Measurements from ENCODE around the gene PNKD. TPM values are rescaled to one million over a fixed set of nuclear protein-coding genes. Genes with fewer than 3 reads are reported as not detected.

Gene PNKD
- total RNA-seq, 1 donor from 2014 or later = 40.3 TPM

DNA sequence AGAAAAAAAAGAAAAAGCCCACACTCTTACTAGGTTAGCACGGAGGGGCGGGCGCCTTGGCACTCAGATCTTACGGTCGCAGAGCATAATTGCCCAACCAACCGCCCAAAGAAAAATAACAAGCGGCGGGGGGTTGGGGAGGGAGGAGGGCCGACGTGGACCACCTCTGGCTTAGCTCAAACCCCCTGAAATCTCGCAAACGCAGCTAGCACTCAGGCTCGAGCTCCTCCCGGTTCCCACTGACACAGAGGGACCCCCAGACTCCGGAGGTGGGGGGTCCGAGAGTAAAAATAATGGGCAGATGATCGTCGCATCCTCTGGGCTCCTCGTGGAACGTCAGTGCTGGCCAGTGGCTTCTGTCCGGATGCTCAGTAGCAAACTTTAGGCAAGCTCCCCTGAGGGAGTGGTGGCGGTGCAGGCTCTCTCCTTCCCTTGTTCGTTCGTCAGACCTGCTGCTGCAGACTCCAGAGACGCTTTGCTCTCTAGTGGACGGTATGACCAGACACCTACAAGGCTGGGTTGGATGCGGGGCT is 98.4 kb downstream of the PNKD start:
- DNase-seq (ENCODE audit: low read depth, low spot score) = no peak

DNA sequence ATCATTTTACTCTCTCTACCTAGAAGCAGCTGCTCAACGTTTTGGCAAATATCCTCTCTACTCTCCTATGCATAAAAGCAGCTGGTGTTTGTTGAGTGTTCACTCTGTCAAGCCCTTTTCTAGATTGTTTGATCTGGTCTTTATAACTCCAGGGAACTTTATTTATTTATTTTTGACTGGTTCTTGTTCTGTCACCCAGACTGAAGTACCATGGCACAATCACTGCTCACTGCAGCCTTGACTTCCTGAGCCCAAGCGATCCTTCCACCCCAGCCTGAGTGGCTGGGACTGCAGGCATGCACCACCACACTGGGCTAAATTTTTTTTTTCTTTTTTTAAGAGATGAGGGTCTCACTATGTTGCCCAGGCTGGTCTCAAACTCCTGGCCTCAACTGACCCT is 99.0 kb downstream of the PNKD start:
- no peak overlapping the region for H3K27ac Mint-ChIP-seq (ENCODE audit: unreplicated experiment)
- H3K4me1 Mint-ChIP-seq = no peaks in the 10 kb centered on the region
- no peak for DNase-seq (ENCODE audit: low read depth, low spot score)
- no peaks in the 10 kb centered on the region for H3K36me3 Mint-ChIP-seq (ENCODE audit: low read depth)
- TF ChIP-seq, protein P1, sequence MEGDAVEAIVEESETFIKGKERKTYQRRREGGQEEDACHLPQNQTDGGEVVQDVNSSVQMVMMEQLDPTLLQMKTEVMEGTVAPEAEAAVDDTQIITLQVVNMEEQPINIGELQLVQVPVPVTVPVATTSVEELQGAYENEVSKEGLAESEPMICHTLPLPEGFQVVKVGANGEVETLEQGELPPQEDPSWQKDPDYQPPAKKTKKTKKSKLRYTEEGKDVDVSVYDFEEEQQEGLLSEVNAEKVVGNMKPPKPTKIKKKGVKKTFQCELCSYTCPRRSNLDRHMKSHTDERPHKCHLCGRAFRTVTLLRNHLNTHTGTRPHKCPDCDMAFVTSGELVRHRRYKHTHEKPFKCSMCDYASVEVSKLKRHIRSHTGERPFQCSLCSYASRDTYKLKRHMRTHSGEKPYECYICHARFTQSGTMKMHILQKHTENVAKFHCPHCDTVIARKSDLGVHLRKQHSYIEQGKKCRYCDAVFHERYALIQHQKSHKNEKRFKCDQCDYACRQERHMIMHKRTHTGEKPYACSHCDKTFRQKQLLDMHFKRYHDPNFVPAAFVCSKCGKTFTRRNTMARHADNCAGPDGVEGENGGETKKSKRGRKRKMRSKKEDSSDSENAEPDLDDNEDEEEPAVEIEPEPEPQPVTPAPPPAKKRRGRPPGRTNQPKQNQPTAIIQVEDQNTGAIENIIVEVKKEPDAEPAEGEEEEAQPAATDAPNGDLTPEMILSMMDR (conservative IDR thresholded peaks at IDR 0.05) = no peak
- H3K4me3 Mint-ChIP-seq = peak overlapping the region; percentile 44
- H3K9me3 Mint-ChIP-seq = no peaks in the 10 kb centered on the region
- no peaks in the 10 kb centered on the region for H3K27me3 Mint-ChIP-seq (ENCODE audit: low read depth)

More for the DNA sequence above, 98.4 kb downstream of the PNKD start:
- no peaks in the 10 kb centered on the region for H3K4me1 Mint-ChIP-seq
- peak overlapping the region; percentile 59 for H3K4me3 Mint-ChIP-seq
- no peaks in the 10 kb centered on the region for H3K27me3 Mint-ChIP-seq (ENCODE audit: low read depth)
- H3K9me3 Mint-ChIP-seq = no peaks in the 10 kb centered on the region
- no peak overlapping the region for H3K27ac Mint-ChIP-seq (ENCODE audit: unreplicated experiment)
- TF ChIP-seq, protein P1 (conservative IDR thresholded peaks at IDR 0.05) = no peak
- H3K36me3 Mint-ChIP-seq (ENCODE audit: low read depth) = no peaks in the 10 kb centered on the region

GRCh38 chr2:218370410-218371063 is 100.2 kb downstream of the PNKD start:
- DNase-seq (ENCODE audit: low read depth, low spot score) = no peak
- Mint-ChIP-seq H3K4me3 (no peak overlapping the region), H3K4me1 (no peaks in the 10 kb centered on the region), H3K36me3 (ENCODE audit: low read depth) (no peaks in the 10 kb centered on the region), H3K27me3 (ENCODE audit: low read depth) (no peaks in the 10 kb centered on the region), H3K9me3 (no peaks in the 10 kb centered on the region), H3K27ac (ENCODE audit: unreplicated experiment) (no peak overlapping the region)
- TF ChIP-seq, protein P1 (conservative IDR thresholded peaks at IDR 0.05) = no peak

DNA sequence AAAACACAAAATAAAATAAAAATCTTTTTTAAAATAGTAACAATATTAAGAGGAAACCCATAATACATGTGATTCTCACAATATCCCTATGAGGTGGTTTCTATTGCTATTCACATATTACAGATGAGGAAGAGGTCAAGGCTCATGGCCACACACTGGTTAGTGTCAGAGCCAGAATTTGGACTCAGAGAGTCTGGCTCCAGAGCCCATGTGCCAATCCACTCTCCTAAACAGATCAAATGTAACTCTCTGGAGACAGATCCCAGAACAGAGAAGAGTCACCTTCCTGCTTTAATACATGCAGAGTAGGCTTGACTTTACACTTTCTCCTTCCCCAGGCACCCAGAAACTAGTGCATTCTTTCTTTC is 101.6 kb downstream of the PNKD start:
- H3K36me3 Mint-ChIP-seq (ENCODE audit: low read depth) = no peaks in the 10 kb centered on the region
- TF ChIP-seq, protein P1 (conservative IDR thresholded peaks at IDR 0.05) = no peak

GRCh38 chr2:218374795-218375194 is 104.5 kb downstream of the PNKD start:
- Mint-ChIP-seq H3K27me3 (ENCODE audit: low read depth) (peaks cover 3% of the 10 kb centered on the region), H3K4me1 (no peaks in the 10 kb centered on the region), H3K9me3 (no peaks in the 10 kb centered on the region), H3K4me3 (no peak overlapping the region), H3K36me3 (ENCODE audit: low read depth) (no peaks in the 10 kb centered on the region), H3K27ac (ENCODE audit: unreplicated experiment) (no peak overlapping the region)
- no peak for DNase-seq (ENCODE audit: low read depth, low spot score)
- TF ChIP-seq, protein P1 (conservative IDR thresholded peaks at IDR 0.05) = no peak

More for the DNA sequence above, 101.6 kb downstream of the PNKD start:
- no peak overlapping the region for H3K27ac Mint-ChIP-seq (ENCODE audit: unreplicated experiment)
- no peaks in the 10 kb centered on the region for H3K4me1 Mint-ChIP-seq
- no peaks in the 10 kb centered on the region for H3K27me3 Mint-ChIP-seq (ENCODE audit: low read depth)
- H3K9me3 Mint-ChIP-seq = no peaks in the 10 kb centered on the region
- H3K4me3 Mint-ChIP-seq = no peak overlapping the region
- DNase-seq (ENCODE audit: low read depth, low spot score) = no peak
